GM19452 (cell line): ENCODE measurements around the gene MLIP.
"Not testable (repeated sequence)": the region's sequence is repeated elsewhere in the genome, so short reads cannot be mapped to it uniquely, and the experiment has no call there.

ENCODE experiments used
- ATAC-seq: cut with Tn5 transposase; IDR thresholded peaks from one replicate; pipeline ENCODE4 v1.9.1; 2021; ENCODE audit not compliant: unreplicated experiment

The MLIP gene

GRCh38 chr6:54135665-54136369 lies 24.6 kb downstream of the MLIP start:
- ATAC-seq: no peak

- ATAC-seq: no peak
Observed at GRCh38 chr6:54138795-54139194, 27.6 kb downstream of the MLIP start.

GRCh38 chr6:54140811-54141210 lies 29.6 kb downstream of the MLIP start:
- no peak for ATAC-seq

GRCh38 chr6:54142889-54143519 lies 31.8 kb downstream of the MLIP start:
- no peak for ATAC-seq

- no peak for ATAC-seq
Observed at GRCh38 chr6:54151861-54152260, 40.6 kb downstream of the MLIP start.

GRCh38 chr6:54156650-54157250 lies 45.5 kb downstream of the MLIP start:
- no peak for ATAC-seq

GRCh38 chr6:54157405-54157804 lies 46.2 kb downstream of the MLIP start:
- no peak for ATAC-seq

GRCh38 chr6:54173089-54173488 lies 61.8 kb downstream of the MLIP start:
- no peak for ATAC-seq

- no peak for ATAC-seq
Observed at GRCh38 chr6:54179152-54179551, 67.9 kb downstream of the MLIP start.

GRCh38 chr6:54183616-54184015 lies 72.4 kb downstream of the MLIP start:
- ATAC-seq: no peak

GRCh38 chr6:54185885-54186284 lies 74.6 kb downstream of the MLIP start:
- ATAC-seq: no peak

GRCh38 chr6:54188846-54189245 lies 77.6 kb downstream of the MLIP start:
- ATAC-seq: no peak

GRCh38 chr6:54191461-54191860 lies 80.2 kb downstream of the MLIP start:
- no peak for ATAC-seq

- ATAC-seq: no peak
Observed at GRCh38 chr6:54192993-54193392, 81.8 kb downstream of the MLIP start.

GRCh38 chr6:54193560-54193959 lies 82.3 kb downstream of the MLIP start:
- no peak for ATAC-seq

- no peak for ATAC-seq
Observed at GRCh38 chr6:54194067-54194466, 82.8 kb downstream of the MLIP start.

- no peak for ATAC-seq
Observed at GRCh38 chr6:54195637-54196036, 84.4 kb downstream of the MLIP start.

- no peak for ATAC-seq
Observed at GRCh38 chr6:54196905-54197304, 85.7 kb downstream of the MLIP start.

GRCh38 chr6:54198134-54198533 lies 86.9 kb downstream of the MLIP start:
- ATAC-seq: no peak

GRCh38 chr6:54203474-54204035 lies 92.3 kb downstream of the MLIP start:
- ATAC-seq: not testable (repeated sequence)

- ATAC-seq: no peak
Observed at GRCh38 chr6:54204921-54205591, 93.8 kb downstream of the MLIP start.

- ATAC-seq: no peak
Observed at GRCh38 chr6:54206510-54206909, 95.3 kb downstream of the MLIP start.
